Endothelial cell of umbilical vein (primary cell): ENCODE results near the gene DNAH11. TPM values are rescaled to one million over a fixed set of nuclear protein-coding genes. Genes with fewer than 3 reads are reported as not detected.

ENCODE experiments used
- BruUV-seq: library from RNA; stranded (reverse); fragments of 400-500 nt; replicated peaks from 2 replicates; lab custom pipeline; 2021; lab: Mats Ljungman, UMichigan
- CTCF ChIA-PET: fragments of 300-600, 350-600 bp; sonication (Branson Sonifier 250); formaldehyde crosslinking; loops from one replicate; lab custom pipeline; 2021; ENCODE audit warnings: antibody characterized with exemption, inconsistent platforms; lab: Charles Lee
- POLR2A ChIA-PET: fragments of 300-600, 350-600 bp; sonication (Branson Sonifier 250); formaldehyde crosslinking; loops from one replicate; lab custom pipeline; 2021; ENCODE audit warnings: antibody characterized with exemption, inconsistent platforms; lab: Charles Lee
- DNase-seq: peaks from one replicate; pipeline ENCODE4 v3.0.0-alpha.2; 2011; ENCODE audit warnings: low read depth, low spot score
- FAIRE-seq: peaks from 2 replicates; lab custom pipeline; 2011; peaks lifted over from hg19 to GRCh38; lab: Jason Lieb, UNC
- H2AFZ ChIP-seq: 2 replicates; pipeline ENCODE4 v1.6.0; 2012; ENCODE audit warnings: low read depth, low read length, control low read depth, inconsistent platforms
- H3K27ac ChIP-seq: 2 replicates; pipeline ENCODE4 v1.5.1; 2011; ENCODE audit warnings: low read depth, mild to moderate bottlenecking, control low read depth, low read length, moderate library complexity; ENCODE audit not compliant: insufficient read depth
- H3K27me3 ChIP-seq, 2 experiments: 2 replicates each; pipeline versions ENCODE4 v1.6.0 to v1.6.1; 2011; ENCODE audit warnings: low read length in 2 of 2, mixed read lengths in 1 of 2; ENCODE audit not compliant: control insufficient read depth in 2 of 2, insufficient read depth in 2 of 2
- H3K36me3 ChIP-seq, 2 experiments: 2 replicates in 1 of 2; 3 replicates in 1 of 2; pipeline ENCODE4 v1.5.1; 2011; ENCODE audit warnings: low read length in 2 of 2, mild to moderate bottlenecking in 1 of 2, moderate library complexity in 1 of 2; ENCODE audit not compliant: control insufficient read depth in 2 of 2, insufficient read depth in 2 of 2; ENCODE audit errors: extremely low read depth in 1 of 2
- H3K4me1 ChIP-seq: 3 replicates; pipeline ENCODE4 v1.5.1; 2011; ENCODE audit warnings: mild to moderate bottlenecking, low read length; ENCODE audit not compliant: control insufficient read depth, insufficient read depth; ENCODE audit errors: extremely low read depth
- H3K4me2 ChIP-seq: 2 replicates; pipeline ENCODE4 v1.6.1; 2011; ENCODE audit warnings: low read length, control low read depth, mixed read lengths; ENCODE audit not compliant: insufficient read depth
- H3K4me3 ChIP-seq, 3 experiments: fragments of 200-600 bp in 1 of 3; sonication (generic), shearing (Covaris generic) in 1 of 3; replicated peaks in 1 of 3; 2 replicates each; pipeline ENCODE4 v1.5.1; 2011 to 2016; ENCODE audit warnings: control low read depth in 3 of 3, low read length in 3 of 3, mild to moderate bottlenecking in 2 of 3, inconsistent platforms in 1 of 3, low read depth in 1 of 3, moderate library complexity in 1 of 3; ENCODE audit not compliant: insufficient read depth in 1 of 3
- H3K79me2 ChIP-seq: 2 replicates; pipeline ENCODE4 v1.6.0; 2012; ENCODE audit warnings: low read length, inconsistent platforms; ENCODE audit not compliant: control insufficient read depth, insufficient read depth
- H3K9ac ChIP-seq: replicated peaks from 2 replicates; pipeline ENCODE3; 2011; ENCODE audit warnings: low read length, control low read depth; ENCODE audit not compliant: insufficient read depth; ENCODE audit errors: extremely low read depth
- H3K9me1 ChIP-seq: replicated peaks from 3 replicates; pipeline ENCODE4 v1.6.0; 2011; ENCODE audit warnings: mild to moderate bottlenecking, low read length; ENCODE audit not compliant: control insufficient read depth, insufficient read depth; ENCODE audit errors: extremely low read depth
- H3K9me3 ChIP-seq: replicated peaks from 2 replicates; pipeline ENCODE4 v1.5.1; 2012; ENCODE audit warnings: low read length, inconsistent platforms; ENCODE audit not compliant: control insufficient read depth, insufficient read depth
- H4K20me1 ChIP-seq: replicated peaks from 2 replicates; pipeline ENCODE3; 2011; ENCODE audit warnings: mild to moderate bottlenecking, low read length; ENCODE audit not compliant: control insufficient read depth, insufficient read depth; ENCODE audit errors: extremely low read depth
- GATA2 ChIP-seq: IDR thresholded peaks from 2 replicates; pipeline ENCODE4 v1.7.0; 2011; ENCODE audit warnings: low read depth, mild to moderate bottlenecking, moderate library complexity, mixed read lengths, low read length; ENCODE audit not compliant: insufficient read length, insufficient read depth
- JUN ChIP-seq: IDR thresholded peaks from 2 replicates; pipeline ENCODE4 v1.6.1; 2011; ENCODE audit warnings: borderline replicate concordance, low read depth; ENCODE audit not compliant: insufficient read length, insufficient read depth
- dilution Hi-C: fragments of 300-500 bp; cut with MboI; formaldehyde crosslinking; loops from one replicate; pipeline ENCODE4 v1.15.0; 2019; ENCODE audit warnings: low sequenced_read_pairs; ENCODE audit not compliant: extremely low pct_ligation_motif_present
- intact Hi-C: fragments of 100-400 bp; cut with micrococcal nuclease; formaldehyde crosslinking; loops from one replicate; pipeline ENCODE4 v1.10.0; 2022
- polyA plus RNA-seq, 4 experiments: library from polyadenylated mRNA; depleted of rRNA in 3 of 4; stranded (reverse) in 3 of 4; unstranded in 1 of 4; fragments of >200 nt; gene quantifications; 2 replicates each; pipeline versions ENCODE4 v1.2.1 to v1.2.3, GENCODE V29; 2011 to 2012; ENCODE audit warnings: missing spikeins in 1 of 4
- total RNA-seq: library from RNA; stranded (reverse); gene quantifications from 2 replicates; pipeline ENCODE4 v1.2.3, GENCODE V29; 2021
- TF ChIP-seq, protein P1 (sequence below), 2 donors: IDR thresholded peaks; 1 replicate in 1 of 2; 2 replicates in 1 of 2; pipeline ENCODE4 v1.5.1; 2011; ENCODE audit warnings: low read length in 2 of 2, mild to moderate bottlenecking in 2 of 2, moderate library complexity in 2 of 2, control low read depth in 1 of 2, inconsistent platforms in 1 of 2, low read depth in 1 of 2; ENCODE audit not compliant: insufficient read depth in 1 of 2; ENCODE audit errors: extremely low read depth in 1 of 2

DNAH11 gene
- total and polyA plus RNA-seq, 2 donors (not counting 3 experiments of a cell fraction or from before 2014, with no cell fraction given): 0.69 to 0.91 TPM

GRCh38 chr7:21495731-21496130, 47.1 kb upstream of the DNAH11 start:
- Histone ChIP-seq H3K4me3 (no peak overlapping the region), H3K79me2 (no peaks in the 10 kb centered on the region), H3K4me1 (no peaks in the 10 kb centered on the region), H3K9me3 (no peaks in the 10 kb centered on the region), H3K27ac (no peak overlapping the region), H4K20me1 (no peaks in the 10 kb centered on the region), H3K9me1 (no peaks in the 10 kb centered on the region), H2AFZ (no peak overlapping the region), H3K27me3 (no peaks in the 10 kb centered on the region), H3K4me2 (no peak overlapping the region), H3K9ac (no peak overlapping the region), H3K36me3 (no peaks in the 10 kb centered on the region)
- FAIRE-seq (no peak), DNase-seq (no peak)
- POLR2A ChIA-PET: no interaction called here
- intact Hi-C loops (loop anchor here (2.0 kb wide), 1 partner anchor 195 kb away; no protein-coding TSS in a partner anchor), dilution Hi-C loops (no loop called here)
- no TSS peak for BruUV-seq
- no peak for TF ChIP-seq GATA2
- TF ChIP-seq, protein P1, sequence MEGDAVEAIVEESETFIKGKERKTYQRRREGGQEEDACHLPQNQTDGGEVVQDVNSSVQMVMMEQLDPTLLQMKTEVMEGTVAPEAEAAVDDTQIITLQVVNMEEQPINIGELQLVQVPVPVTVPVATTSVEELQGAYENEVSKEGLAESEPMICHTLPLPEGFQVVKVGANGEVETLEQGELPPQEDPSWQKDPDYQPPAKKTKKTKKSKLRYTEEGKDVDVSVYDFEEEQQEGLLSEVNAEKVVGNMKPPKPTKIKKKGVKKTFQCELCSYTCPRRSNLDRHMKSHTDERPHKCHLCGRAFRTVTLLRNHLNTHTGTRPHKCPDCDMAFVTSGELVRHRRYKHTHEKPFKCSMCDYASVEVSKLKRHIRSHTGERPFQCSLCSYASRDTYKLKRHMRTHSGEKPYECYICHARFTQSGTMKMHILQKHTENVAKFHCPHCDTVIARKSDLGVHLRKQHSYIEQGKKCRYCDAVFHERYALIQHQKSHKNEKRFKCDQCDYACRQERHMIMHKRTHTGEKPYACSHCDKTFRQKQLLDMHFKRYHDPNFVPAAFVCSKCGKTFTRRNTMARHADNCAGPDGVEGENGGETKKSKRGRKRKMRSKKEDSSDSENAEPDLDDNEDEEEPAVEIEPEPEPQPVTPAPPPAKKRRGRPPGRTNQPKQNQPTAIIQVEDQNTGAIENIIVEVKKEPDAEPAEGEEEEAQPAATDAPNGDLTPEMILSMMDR (IDR thresholded peaks at IDR 0.05; ENCODE audit: extremely low read depth in 1 of 2, insufficient read depth in 1 of 2, low read depth in 1 of 2, low read length in 2 of 2): no peak
- CTCF ChIA-PET: interaction anchor here (2.9 kb wide), 1 partner anchor 233 kb away, joined by 15 read pairs; no protein-coding TSS in a partner anchor

DNA sequence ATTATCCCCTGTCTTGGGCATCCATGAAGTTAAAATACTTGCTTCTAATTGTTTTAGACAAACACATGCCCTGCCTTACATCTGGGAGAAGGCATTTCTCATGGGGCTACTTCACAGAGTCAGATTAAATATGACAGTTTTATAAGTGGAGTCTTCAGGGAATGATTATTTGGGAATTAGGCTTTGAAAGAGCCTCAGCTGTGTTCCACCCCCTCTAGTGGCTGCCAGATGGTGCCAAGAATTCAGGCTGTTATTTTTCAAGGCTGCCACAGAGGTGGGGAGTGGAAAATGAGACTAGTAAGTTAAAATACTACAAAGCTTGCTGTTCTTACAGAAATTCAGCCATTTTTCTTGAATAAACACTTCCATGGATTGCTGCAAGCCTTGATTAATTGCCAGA, 45.8 kb upstream of the DNAH11 start:
- ChIA-PET CTCF (interaction anchor here (0.7 to 2.9 kb wide), 13 partner anchors 10 to 719 kb away, joined by 3 to 15 read pairs (median 4); no protein-coding TSS in a partner anchor), POLR2A (no interaction called here)
- BruUV-seq: no TSS peak
- Histone ChIP-seq H3K27ac (no peak overlapping the region), H3K9me3 (no peaks in the 10 kb centered on the region), H3K36me3 (no peaks in the 10 kb centered on the region), H3K4me1 (no peaks in the 10 kb centered on the region), H3K4me2 (no peak overlapping the region), H3K27me3 (no peaks in the 10 kb centered on the region), H3K9ac (no peak overlapping the region), H4K20me1 (no peaks in the 10 kb centered on the region), H3K79me2 (no peaks in the 10 kb centered on the region), H3K9me1 (no peaks in the 10 kb centered on the region), H3K4me3 (no peak overlapping the region), H2AFZ (no peak overlapping the region)
- intact Hi-C loops (loop anchor here (2.0 kb wide), 1 partner anchor 196 kb away; no protein-coding TSS in a partner anchor), dilution Hi-C loops (no loop called here)
- FAIRE-seq: no peak
- TF ChIP-seq, protein P1 (IDR thresholded peaks at IDR 0.05; ENCODE audit: extremely low read depth in 1 of 2, insufficient read depth in 1 of 2, low read depth in 1 of 2, low read length in 2 of 2): peak in 1 of 2 donors; percentile 13
- no peak for TF ChIP-seq JUN
- no peak for DNase-seq
